NT2/D1 (cell line): Measurements from ENCODE around the gene AHSP.
"Not testable (repeated sequence)": the region's sequence is repeated elsewhere in the genome, so short reads cannot be mapped to it uniquely, and the experiment has no call there.

Experiments
- DNase-seq: peaks from one replicate; pipeline ENCODE4 v3.0.0-alpha.2; 2011; ENCODE audit warnings: low read depth, low spot score
- H3K27me3 ChIP-seq: 2 replicates; pipeline ENCODE4 v1.6.0; 2011; ENCODE audit warnings: mild to moderate bottlenecking; ENCODE audit not compliant: insufficient read length, insufficient read depth
- H3K36me3 ChIP-seq: 2 replicates; pipeline ENCODE4 v1.6.1; 2011; ENCODE audit warnings: mild to moderate bottlenecking, low read length, mixed read lengths; ENCODE audit not compliant: insufficient read depth, insufficient read length
- H3K4me1 ChIP-seq: 2 replicates; pipeline ENCODE4 v1.5.1; 2011; ENCODE audit not compliant: insufficient read depth, insufficient read length
- H3K4me3 ChIP-seq: 2 replicates; pipeline ENCODE4 v1.5.1; 2011; ENCODE audit warnings: low read depth; ENCODE audit not compliant: insufficient read length
- H3K9ac ChIP-seq: 2 replicates; pipeline ENCODE4 v1.6.0; 2011; ENCODE audit warnings: low read depth; ENCODE audit not compliant: insufficient read length
- H3K9me3 ChIP-seq: 2 replicates; pipeline ENCODE4 v1.5.1; 2011; ENCODE audit warnings: mild to moderate bottlenecking, low read length; ENCODE audit not compliant: insufficient read depth
- SUZ12 ChIP-seq: IDR thresholded peaks from 2 replicates; pipeline ENCODE4 v1.6.1; 2011; ENCODE audit not compliant: insufficient read length, insufficient read depth; ENCODE audit errors: extremely low read depth
- YY1 ChIP-seq: IDR thresholded peaks from 2 replicates; pipeline ENCODE4 v1.6.1; 2011; ENCODE audit not compliant: insufficient read length, insufficient read depth
- ZNF274 ChIP-seq: IDR thresholded peaks from 2 replicates; pipeline ENCODE4 v1.6.1; 2011; ENCODE audit warnings: mild to moderate bottlenecking, low read depth, low read length

AHSP gene

GRCh38 chr16:31535737-31536136 is 8.0 kb downstream of the AHSP start:
- Histone ChIP-seq H3K36me3 (no peaks in the 10 kb centered on the region), H3K4me1 (peaks cover 3% of the 10 kb centered on the region), H3K4me3 (no peak overlapping the region), H3K9ac (no peak overlapping the region), H3K27me3 (peaks cover 46% of the 10 kb centered on the region), H3K9me3 (peaks cover 21% of the 10 kb centered on the region)
- no peak for TF ChIP-seq ZNF274
- DNase-seq: no peak

DNA sequence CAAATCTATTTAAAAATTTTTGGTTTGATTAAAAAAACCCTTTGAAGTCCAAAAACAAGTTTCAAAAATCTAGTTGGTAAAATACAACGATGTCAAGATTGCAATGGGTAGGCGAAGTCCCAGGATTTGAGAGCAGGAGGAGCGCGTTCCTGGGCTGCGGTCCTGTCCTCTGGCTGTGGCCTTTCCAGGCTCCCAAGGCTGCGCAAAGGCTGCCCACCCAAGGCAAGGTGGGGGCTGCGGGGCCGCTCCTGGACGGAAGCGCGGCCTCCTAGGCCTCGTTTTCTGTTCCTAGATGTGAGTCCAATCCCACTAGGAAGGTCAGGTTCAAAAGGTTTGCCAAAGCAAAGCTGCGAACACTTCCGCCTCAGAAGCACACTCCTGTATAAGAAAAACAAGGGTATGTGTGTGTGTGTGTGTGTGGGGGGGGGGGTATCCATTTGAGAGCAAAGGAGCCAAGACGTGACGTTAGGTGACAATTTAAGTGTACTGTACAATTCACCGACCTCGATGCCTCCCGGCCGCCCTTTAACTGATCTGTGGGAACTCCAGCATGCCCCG is 9.2 kb downstream of the AHSP start:
- Histone ChIP-seq H3K27me3 (peaks cover 35% of the 10 kb centered on the region), H3K9ac (peak overlapping the region; percentile 74), H3K4me1 (peaks cover 3% of the 10 kb centered on the region), H3K9me3 (peaks cover 24% of the 10 kb centered on the region), H3K4me3 (peak overlapping the region; percentile 47), H3K36me3 (no peaks in the 10 kb centered on the region)
- TF ChIP-seq SUZ12 (no peak), YY1 (no peak), ZNF274 (no peak)
- DNase-seq: no peak

DNA sequence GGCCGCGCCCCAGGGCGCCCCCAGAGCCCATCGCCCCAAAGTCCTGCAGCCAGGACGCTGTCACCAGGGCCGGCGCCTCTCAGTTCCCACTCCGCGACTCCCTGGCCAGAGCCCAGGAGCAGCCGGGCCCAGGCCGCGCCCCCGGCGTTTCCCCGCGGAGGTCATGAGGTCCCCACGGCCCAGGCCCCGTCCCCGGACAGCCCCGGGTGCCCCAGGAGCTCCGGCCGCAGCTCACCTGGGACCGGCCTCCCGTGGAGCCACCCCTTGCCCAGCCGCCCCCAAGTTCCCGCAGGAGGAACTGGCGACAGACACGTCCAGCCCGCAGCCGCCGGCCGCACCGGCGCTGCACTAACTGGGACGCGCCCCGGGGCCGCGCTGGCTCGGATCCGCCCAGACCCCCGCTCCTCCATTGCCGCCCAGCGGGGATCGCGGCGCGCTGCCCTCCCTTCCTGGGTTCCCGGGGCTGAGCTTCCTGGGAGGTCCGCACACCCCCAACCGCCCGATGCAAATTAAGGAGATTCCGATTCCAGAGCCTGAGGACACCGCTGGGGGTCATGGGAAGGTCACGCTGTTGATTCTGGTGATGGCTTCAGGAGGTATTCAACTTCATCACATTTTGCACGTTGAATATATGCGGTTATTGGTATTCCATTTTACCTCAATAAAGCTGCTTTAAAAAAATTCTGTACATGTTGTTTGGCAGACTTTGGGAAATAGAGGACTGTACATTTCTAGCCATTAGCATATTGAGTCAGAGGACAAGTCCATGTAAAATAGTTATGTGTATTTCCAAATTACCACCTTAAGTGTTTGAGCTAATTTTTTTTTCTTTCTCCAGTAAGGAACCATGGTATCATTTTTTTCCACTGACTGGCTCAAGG is 9.9 kb downstream of the AHSP start:
- peak overlapping the region; percentile 47 for H3K4me3 ChIP-seq
- H3K27me3 ChIP-seq: peaks cover 30% of the 10 kb centered on the region
- TF ChIP-seq YY1 (no peak), SUZ12 (no peak), ZNF274 (no peak)
- peaks cover 32% of the 10 kb centered on the region for H3K9me3 ChIP-seq
- no peak for DNase-seq
- H3K36me3 ChIP-seq: no peaks in the 10 kb centered on the region
- H3K4me1 ChIP-seq: peaks cover 3% of the 10 kb centered on the region
- H3K9ac ChIP-seq: peak overlapping the region; percentile 74

- H3K27me3 ChIP-seq: peaks cover 30% of the 10 kb centered on the region
- H3K4me3 ChIP-seq, DNase-seq, H3K9ac ChIP-seq, H3K4me1 ChIP-seq, H3K36me3 ChIP-seq: not testable (repeated sequence)
- peaks cover 38% of the 10 kb centered on the region for H3K9me3 ChIP-seq
These were observed 10.5 kb downstream of the AHSP start for GRCh38 chr16:31538243-31538598.

DNA sequence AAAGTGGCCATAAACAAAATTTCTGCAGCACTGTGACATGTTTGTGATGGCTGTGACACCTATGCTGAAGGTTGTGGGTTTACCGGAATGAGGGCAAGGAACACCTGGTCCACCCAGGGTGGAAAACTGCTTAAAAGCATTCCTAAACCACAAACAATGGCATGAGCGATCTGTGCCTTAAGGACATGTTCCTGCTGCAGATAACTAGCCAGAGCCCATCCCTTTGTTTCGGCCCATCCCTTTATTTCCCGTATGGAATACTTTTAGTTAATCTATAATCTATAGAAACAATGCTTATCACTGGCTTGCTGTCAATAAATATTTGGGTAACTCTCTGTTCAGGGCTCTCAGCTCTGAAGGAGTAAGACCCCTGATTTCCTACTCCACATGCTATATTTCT is 12.1 kb downstream of the AHSP start:
- H3K9me3 ChIP-seq: peaks cover 44% of the 10 kb centered on the region
- H3K36me3 ChIP-seq, H3K4me1 ChIP-seq, DNase-seq, H3K4me3 ChIP-seq, H3K9ac ChIP-seq: not testable (repeated sequence)
- peaks cover 30% of the 10 kb centered on the region for H3K27me3 ChIP-seq

- Histone ChIP-seq H3K36me3 (no peaks in the 10 kb centered on the region), H3K27me3 (peaks cover 9% of the 10 kb centered on the region), H3K4me3 (no peak overlapping the region), H3K4me1 (no peaks in the 10 kb centered on the region), H3K9me3 (peaks cover 44% of the 10 kb centered on the region), H3K9ac (no peak overlapping the region)
- DNase-seq: no peak
- TF ChIP-seq YY1 (no peak), ZNF274 (no peak), SUZ12 (no peak)
These were observed 15.1 kb downstream of the AHSP start for GRCh38 chr16:31542763-31543162.

GRCh38 chr16:31561426-31562233 is 33.9 kb downstream of the AHSP start:
- peaks cover 16% of the 10 kb centered on the region for H3K27me3 ChIP-seq
- TF ChIP-seq YY1 (no peak), SUZ12 (no peak), ZNF274 (no peak)
- H3K36me3 ChIP-seq: no peaks in the 10 kb centered on the region
- H3K4me1 ChIP-seq: no peaks in the 10 kb centered on the region
- no peak overlapping the region for H3K9ac ChIP-seq
- no peak overlapping the region for H3K4me3 ChIP-seq
- DNase-seq: no peak
- no peaks in the 10 kb centered on the region for H3K9me3 ChIP-seq
